Suprapubic skin (tissue), 4 donors: Measurements from ENCODE around the gene MAML1. TPM values are rescaled to one million over a fixed set of nuclear protein-coding genes. Genes with fewer than 3 reads are reported as not detected.

Experiments
- DNase-seq, 2 donors: peaks; one replicate each; pipeline ENCODE4 v3.0.0-alpha.2; 2019; ENCODE audit warnings: low spot score in 2 of 2
- H3K27ac ChIP-seq: fragments of 200-600 bp; sonication (generic); one replicate; pipeline ENCODE4 v1.5.1; 2019
- H3K27me3 ChIP-seq: fragments of 200-600 bp; sonication (generic); one replicate; pipeline ENCODE4 v1.5.1; 2019
- H3K36me3 ChIP-seq: fragments of 200-600 bp; sonication (generic); one replicate; pipeline ENCODE4 v1.5.1; 2019
- H3K4me1 ChIP-seq: fragments of 200-600 bp; sonication (generic); one replicate; pipeline ENCODE4 v1.5.1; 2019
- H3K4me3 ChIP-seq: fragments of 200-600 bp; sonication (generic); one replicate; pipeline ENCODE4 v1.5.1; 2019; ENCODE audit warnings: mild to moderate bottlenecking
- H3K9me3 ChIP-seq: fragments of 200-600 bp; sonication (generic); one replicate; pipeline ENCODE4 v1.5.1; 2019
- CTCF ChIP-seq, 2 donors: fragments of 200-600 bp in 1 of 2; fragments of 450-650 bp in 1 of 2; sonication (generic) in 1 of 2; IDR thresholded peaks; one replicate each; pipeline ENCODE4 v1.5.1; 2016 to 2019; ENCODE audit warnings: antibody characterized with exemption in 2 of 2, mild to moderate bottlenecking in 1 of 2, moderate library complexity in 1 of 2
- EP300 ChIP-seq: sonication (generic); formaldehyde crosslinking; IDR thresholded peaks from one replicate; pipeline ENCODE4 v1.6.1; 2017; ENCODE audit warnings: antibody characterized with exemption
- POLR2A ChIP-seq, 2 donors: fragments of 450-650 bp; IDR thresholded peaks; one replicate each; pipeline ENCODE4 v1.6.1; 2017; ENCODE audit warnings: antibody characterized with exemption in 2 of 2, mild to moderate bottlenecking in 2 of 2, moderate library complexity in 2 of 2
- POLR2AphosphoS5 ChIP-seq, 3 donors: sonication (generic); formaldehyde crosslinking; IDR thresholded peaks; one replicate each; pipeline ENCODE4 v1.6.1; 2017; ENCODE audit warnings: antibody characterized with exemption in 3 of 3
- WGBS: methylation state at CpG from one replicate; pipeline ENCODE4 v1.1.5; 2018; 5-methylcytosine and 5-hydroxymethylcytosine counted together
- total RNA-seq, 4 donors: library from RNA; depleted of rRNA; stranded (reverse); fragments of >200 nt; gene quantifications; one replicate each; pipeline ENCODE4 v1.1.0, GENCODE V29; 2016

Gene MAML1
- total RNA-seq, 4 donors from 2014 or later, result 26.5 to 45.0 (median 38.6) TPM

GRCh38 chr5:179716286-179716685 is 16.3 kb upstream of the MAML1 start:
- 96% methylated on average over 1 of the region's 1 CpG for WGBS
- Histone ChIP-seq H3K27ac (no peak overlapping the region), H3K36me3 (peaks cover 98% of the 10 kb centered on the region), H3K27me3 (no peaks in the 10 kb centered on the region), H3K4me3 (no peak overlapping the region), H3K9me3 (no peaks in the 10 kb centered on the region), H3K4me1 (no peaks in the 10 kb centered on the region)
- DNase-seq, result no peak
- no peak for TF ChIP-seq CTCF (IDR thresholded peaks at IDR 0.05)
- no peak for TF ChIP-seq EP300
- TF ChIP-seq POLR2AphosphoS5 (IDR thresholded peaks at IDR 0.05), result no peak
- no peak for TF ChIP-seq POLR2A (IDR thresholded peaks at IDR 0.05)

GRCh38 chr5:179720222-179720621 is 12.4 kb upstream of the MAML1 start:
- no peak for DNase-seq
- Histone ChIP-seq H3K36me3 (peaks cover 100% of the 10 kb centered on the region), H3K27me3 (no peaks in the 10 kb centered on the region), H3K27ac (no peak overlapping the region), H3K9me3 (no peaks in the 10 kb centered on the region), H3K4me1 (no peaks in the 10 kb centered on the region), H3K4me3 (no peak overlapping the region)
- 60% methylated on average over 2 of the region's 2 CpGs for WGBS
- TF ChIP-seq CTCF (IDR thresholded peaks at IDR 0.05), result no peak
- no peak for TF ChIP-seq POLR2AphosphoS5 (IDR thresholded peaks at IDR 0.05)
- TF ChIP-seq EP300, result no peak
- no peak for TF ChIP-seq POLR2A (IDR thresholded peaks at IDR 0.05)

GRCh38 chr5:179724163-179724562 is 8.5 kb upstream of the MAML1 start:
- no peaks in the 10 kb centered on the region for H3K27me3 ChIP-seq
- TF ChIP-seq POLR2AphosphoS5 (IDR thresholded peaks at IDR 0.05) (no peak), CTCF (IDR thresholded peaks at IDR 0.05) (no peak), POLR2A (IDR thresholded peaks at IDR 0.05) (no peak), EP300 (no peak)
- WGBS, result 86% methylated on average over 4 of the region's 4 CpGs
- H3K4me1 ChIP-seq, result no peaks in the 10 kb centered on the region
- H3K27ac ChIP-seq, result no peak overlapping the region
- peaks cover 100% of the 10 kb centered on the region for H3K36me3 ChIP-seq
- no peaks in the 10 kb centered on the region for H3K9me3 ChIP-seq
- DNase-seq, result no peak
- H3K4me3 ChIP-seq, result no peak overlapping the region

GRCh38 chr5:179727106-179727505 is 5.5 kb upstream of the MAML1 start:
- no peaks in the 10 kb centered on the region for H3K9me3 ChIP-seq
- DNase-seq, result no peak
- H3K27me3 ChIP-seq, result no peaks in the 10 kb centered on the region
- no peak for TF ChIP-seq CTCF (IDR thresholded peaks at IDR 0.05)
- TF ChIP-seq POLR2A (IDR thresholded peaks at IDR 0.05), result no peak
- no peak for TF ChIP-seq EP300
- no peak for TF ChIP-seq POLR2AphosphoS5 (IDR thresholded peaks at IDR 0.05)
- H3K4me1 ChIP-seq, result peaks cover 7% of the 10 kb centered on the region
- no peak overlapping the region for H3K4me3 ChIP-seq
- H3K27ac ChIP-seq, result no peak overlapping the region
- H3K36me3 ChIP-seq, result peaks cover 78% of the 10 kb centered on the region
- 86% methylated on average over 6 of the region's 6 CpGs for WGBS

GRCh38 chr5:179729303-179729702 is 3.3 kb upstream of the MAML1 start:
- peaks cover 56% of the 10 kb centered on the region for H3K36me3 ChIP-seq
- TF ChIP-seq POLR2AphosphoS5 (IDR thresholded peaks at IDR 0.05) (no peak), CTCF (IDR thresholded peaks at IDR 0.05) (no peak), POLR2A (IDR thresholded peaks at IDR 0.05) (no peak), EP300 (no peak)
- DNase-seq, result no peak
- no peaks in the 10 kb centered on the region for H3K9me3 ChIP-seq
- peaks cover 15% of the 10 kb centered on the region for H3K4me1 ChIP-seq
- 91% methylated on average over 4 of the region's 4 CpGs for WGBS
- H3K27me3 ChIP-seq, result no peaks in the 10 kb centered on the region
- no peak overlapping the region for H3K27ac ChIP-seq
- H3K4me3 ChIP-seq, result no peak overlapping the region
